ENCODE results near the gene SCGN. TPM values are rescaled to one million over a fixed set of nuclear protein-coding genes. Genes with fewer than 3 reads are reported as not detected.

SCGN gene
- total RNA-seq, 2 experiments from 2014 or later: not detected

GRCh38 chr6:25692472-25692871, 40.5 kb downstream of the SCGN start:
- ChIA-PET POLR2A (no interaction called here), CTCF (interaction anchor here (1.1 kb wide), 1 partner anchor 24 kb away, joined by 3 read pairs; no protein-coding TSS in a partner anchor)
- ATAC-seq (ENCODE audit: poor library complexity): no peak

GRCh38 chr6:25694366-25694765, 42.4 kb downstream of the SCGN start:
- H3K4me1 Mint-ChIP-seq (ENCODE audit: low read depth): no peaks in the 10 kb centered on the region
- peaks cover 53% of the 10 kb centered on the region for H3K27me3 Mint-ChIP-seq
- no peaks in the 10 kb centered on the region for H3K9me3 ChIP-seq (ENCODE audit: control insufficient read depth in 1 of 2, insufficient read depth in 1 of 2, low read length in 2 of 2)
- no peak overlapping the region for H3K27ac Mint-ChIP-seq
- intact Hi-C loops (cut with DNase I, micrococcal nuclease): no loop called here
- no peak overlapping the region for H3K27ac ChIP-seq (ENCODE audit: low read depth in 1 of 2, low read length in 2 of 2)
- no peaks in the 10 kb centered on the region for H3K36me3 ChIP-seq (ENCODE audit: insufficient read depth, low read length)
- H3K4me3 ChIP-seq (ENCODE audit: low read length): no peak overlapping the region
- CTCF ChIA-PET: no interaction called here
- DNase-seq (no peak), ATAC-seq (ENCODE audit: poor library complexity) (no peak)
- no peaks in the 10 kb centered on the region for H3K36me3 Mint-ChIP-seq (ENCODE audit: low read depth)
- no peaks in the 10 kb centered on the region for H3K9me3 Mint-ChIP-seq
- H3K4me1 ChIP-seq (ENCODE audit: insufficient read depth, low read length): no peaks in the 10 kb centered on the region
- POLR2A ChIA-PET: no interaction called here
- H3K27me3 ChIP-seq (ENCODE audit: control insufficient read depth in 1 of 2, insufficient read depth in 2 of 2, low read length in 2 of 2): peaks cover 0 to 16% of the 10 kb centered on the region in 2 experiments
- H3K4me3 Mint-ChIP-seq: no peak overlapping the region
- TF ChIP-seq CTCF (IDR thresholded peaks at IDR 0.05): no peak

More at GRCh38 chr6:25692472-25692871, 40.5 kb downstream of the SCGN start:
- H3K9me3 ChIP-seq (ENCODE audit: control insufficient read depth in 1 of 2, insufficient read depth in 1 of 2, low read length in 2 of 2): no peaks in the 10 kb centered on the region
- Mint-ChIP-seq H3K27me3 (peaks cover 51% of the 10 kb centered on the region), H3K4me1 (ENCODE audit: low read depth) (no peaks in the 10 kb centered on the region), H3K4me3 (no peak overlapping the region), H3K9me3 (no peaks in the 10 kb centered on the region), H3K27ac (no peak overlapping the region), H3K36me3 (ENCODE audit: low read depth) (no peaks in the 10 kb centered on the region)
- no peaks in the 10 kb centered on the region for H3K4me1 ChIP-seq (ENCODE audit: insufficient read depth, low read length)
- intact Hi-C loops (cut with DNase I, micrococcal nuclease): no loop called here
- no peak overlapping the region for H3K27ac ChIP-seq (ENCODE audit: low read depth in 1 of 2, low read length in 2 of 2)
- H3K4me3 ChIP-seq (ENCODE audit: low read length): no peak overlapping the region
- no peak for TF ChIP-seq CTCF (IDR thresholded peaks at IDR 0.05)
- no peak for DNase-seq
- H3K36me3 ChIP-seq (ENCODE audit: insufficient read depth, low read length): no peaks in the 10 kb centered on the region
- H3K27me3 ChIP-seq (ENCODE audit: control insufficient read depth in 1 of 2, insufficient read depth in 2 of 2, low read length in 2 of 2): peaks cover 5 to 24% of the 10 kb centered on the region in 2 experiments

- CTCF ChIA-PET: no interaction called here
- H3K27me3 Mint-ChIP-seq: peaks cover 42% of the 10 kb centered on the region
- no peak for ATAC-seq (ENCODE audit: poor library complexity)
These were observed 43.7 kb downstream of the SCGN start for GRCh38 chr6:25695671-25696070.

More at GRCh38 chr6:25695671-25696070, 43.7 kb downstream of the SCGN start:
- peaks cover 0 to 16% of the 10 kb centered on the region in 2 experiments for H3K27me3 ChIP-seq (ENCODE audit: control insufficient read depth in 1 of 2, insufficient read depth in 2 of 2, low read length in 2 of 2)
- TF ChIP-seq CTCF (IDR thresholded peaks at IDR 0.05): no peak
- no peak overlapping the region for H3K4me3 ChIP-seq (ENCODE audit: low read length)
- Mint-ChIP-seq H3K4me3 (no peak overlapping the region), H3K9me3 (no peaks in the 10 kb centered on the region), H3K27ac (no peak overlapping the region), H3K36me3 (ENCODE audit: low read depth) (no peaks in the 10 kb centered on the region), H3K4me1 (ENCODE audit: low read depth) (no peaks in the 10 kb centered on the region)
- no peaks in the 10 kb centered on the region for H3K9me3 ChIP-seq (ENCODE audit: control insufficient read depth in 1 of 2, insufficient read depth in 1 of 2, low read length in 2 of 2)
- no peak overlapping the region for H3K27ac ChIP-seq (ENCODE audit: low read depth in 1 of 2, low read length in 2 of 2)
- H3K36me3 ChIP-seq (ENCODE audit: insufficient read depth, low read length): no peaks in the 10 kb centered on the region
- DNase-seq: no peak
- intact Hi-C loops (cut with DNase I, micrococcal nuclease): no loop called here
- H3K4me1 ChIP-seq (ENCODE audit: insufficient read depth, low read length): no peaks in the 10 kb centered on the region
- POLR2A ChIA-PET: no interaction called here
